H1 (cell line): Measurements from ENCODE around the gene AP4B1. TPM values are rescaled to one million over a fixed set of nuclear protein-coding genes. Genes with fewer than 3 reads are reported as not detected.

Experiments used
- BCL11A ChIP-seq, 2 experiments: IDR thresholded peaks; one replicate each; pipeline ENCODE4 v1.6.1; 2011; ENCODE audit warnings: low read depth in 2 of 2, low read length in 2 of 2, mild to moderate bottlenecking in 2 of 2
- BRCA1 ChIP-seq: IDR thresholded peaks from 2 replicates; pipeline ENCODE4 v1.6.1; 2012; ENCODE audit warnings: low read depth, low read length, improper control_type of control experiment
- CBX5 ChIP-seq: fragments of 300-800, 300-1000 bp; sonication (generic); IDR thresholded peaks from 2 replicates; pipeline ENCODE4 v1.7.1; 2016; ENCODE audit warnings: antibody characterized with exemption, low read length, low read depth
- CHD2 ChIP-seq: IDR thresholded peaks from 2 replicates; pipeline ENCODE4 v1.6.1; 2012; ENCODE audit warnings: low read length, improper control_type of control experiment
- CREB1 ChIP-seq: IDR thresholded peaks from 2 replicates; pipeline ENCODE4 v1.6.1; 2012; ENCODE audit warnings: inconsistent platforms
- CTBP2 ChIP-seq: IDR thresholded peaks from 2 replicates; pipeline ENCODE4 v1.7.0; 2011; ENCODE audit warnings: borderline replicate concordance, mild to moderate bottlenecking, moderate library complexity, mixed read lengths, low read length; ENCODE audit not compliant: insufficient read depth, insufficient read length
- GABPA ChIP-seq: IDR thresholded peaks from 2 replicates; pipeline ENCODE4 v1.6.1; 2011; ENCODE audit warnings: mild to moderate bottlenecking, low read length, moderate library complexity, borderline replicate concordance; ENCODE audit not compliant: insufficient read depth
- HDAC2 ChIP-seq, 2 experiments: fragments of 300-600 bp in 1 of 2; sonication (generic) in 1 of 2; IDR thresholded peaks; 2 replicates each; pipeline ENCODE4 v1.6.1; 2011 to 2012; ENCODE audit warnings: low read depth in 2 of 2, low read length in 2 of 2, mild to moderate bottlenecking in 2 of 2, moderate library complexity in 2 of 2, borderline replicate concordance in 1 of 2, inconsistent platforms in 1 of 2
- KDM1A ChIP-seq: fragments of 200-600, 300-600 bp; sonication (generic); IDR thresholded peaks from 2 replicates; pipeline ENCODE4 v1.7.1; 2016; ENCODE audit warnings: mild to moderate bottlenecking, low read length, borderline replicate concordance
- KDM4A ChIP-seq: IDR thresholded peaks from one replicate; pipeline ENCODE4 v1.7.1; 2012; ENCODE audit warnings: low read depth, mild to moderate bottlenecking, moderate library complexity, low read length, inconsistent platforms; ENCODE audit not compliant: severe bottlenecking
- KDM5A ChIP-seq: fragments of 200-600 bp; IDR thresholded peaks from 2 replicates; pipeline ENCODE4 v1.7.1; 2012; ENCODE audit warnings: mild to moderate bottlenecking, low read length, inconsistent platforms, mixed read lengths
- PHF8 ChIP-seq: fragments of 200-600 bp; sonication (generic); conservative IDR thresholded peaks from 2 replicates; pipeline ENCODE4 v1.7.1; 2012; ENCODE audit warnings: low read depth, mild to moderate bottlenecking, inconsistent platforms, low read length, moderate library complexity
- POLR2A ChIP-seq, 2 experiments: IDR thresholded peaks; 1 replicate in 1 of 2; 2 replicates in 1 of 2; pipeline ENCODE4 v1.6.1; 2011; ENCODE audit warnings: low read depth in 2 of 2, low read length in 2 of 2, mild to moderate bottlenecking in 2 of 2; ENCODE audit errors: control extremely low read depth in 1 of 2
- RAD21 ChIP-seq, 2 experiments: IDR thresholded peaks in 1 of 2; conservative IDR thresholded peaks in 1 of 2; 2 replicates each; pipeline ENCODE4 v1.6.1; 2011; ENCODE audit warnings: low read depth in 2 of 2, low read length in 2 of 2, improper control_type of control experiment in 1 of 2, inconsistent platforms in 1 of 2, mild to moderate bottlenecking in 1 of 2, moderate library complexity in 1 of 2
- SUZ12 ChIP-seq: fragments of 200-600 bp; sonication (generic); IDR thresholded peaks from 2 replicates; pipeline ENCODE4 v1.6.1; 2012; ENCODE audit warnings: mild to moderate bottlenecking, inconsistent platforms, low read length, moderate library complexity, mixed read lengths
- TAF1 ChIP-seq: IDR thresholded peaks from 2 replicates; pipeline ENCODE4 v1.6.1; 2011; ENCODE audit warnings: mild to moderate bottlenecking, low read depth, low read length
- YY1 ChIP-seq: IDR thresholded peaks from 2 replicates; pipeline ENCODE4 v1.6.1; 2011; ENCODE audit warnings: low read depth, mild to moderate bottlenecking, low read length
- polyA plus RNA-seq, 7 experiments: library from polyadenylated mRNA; depleted of rRNA in 3 of 7; stranded (reverse) in 5 of 7; unstranded in 2 of 7; fragments of >200 nt in 5 of 7; fragments of 200-250 nt in 2 of 7; gene quantifications; 1 replicate in 5 of 7; 2 replicates in 1 of 7; 4 replicates in 1 of 7; pipeline versions ENCODE4 v1.2.1 to v1.2.3, GENCODE V29; 2011 to 2013; ENCODE audit warnings: missing spikeins in 2 of 7, mixed read lengths in 2 of 7
- total RNA-seq: library from RNA; stranded (reverse); fragmentation: NEBNext Ultra II Directional; extraction: Animal tissue kit (Norgen Biotek cat#: 25700); gene quantifications from 2 replicates; pipeline ENCODE4 v1.2.1, GENCODE V29; 2021
- TF ChIP-seq, protein P1 (sequence below): IDR thresholded peaks from 2 replicates; pipeline ENCODE4 v1.6.1; 2011; ENCODE audit warnings: low read depth, mild to moderate bottlenecking, low read length; ENCODE audit not compliant: insufficient read depth

The AP4B1 gene
- total and polyA plus RNA-seq, 2 of the 8 experiments (the other 6 are each of a cell fraction or from before 2014, with no cell fraction given) = 8.9 to 9.0 TPM

DNA sequence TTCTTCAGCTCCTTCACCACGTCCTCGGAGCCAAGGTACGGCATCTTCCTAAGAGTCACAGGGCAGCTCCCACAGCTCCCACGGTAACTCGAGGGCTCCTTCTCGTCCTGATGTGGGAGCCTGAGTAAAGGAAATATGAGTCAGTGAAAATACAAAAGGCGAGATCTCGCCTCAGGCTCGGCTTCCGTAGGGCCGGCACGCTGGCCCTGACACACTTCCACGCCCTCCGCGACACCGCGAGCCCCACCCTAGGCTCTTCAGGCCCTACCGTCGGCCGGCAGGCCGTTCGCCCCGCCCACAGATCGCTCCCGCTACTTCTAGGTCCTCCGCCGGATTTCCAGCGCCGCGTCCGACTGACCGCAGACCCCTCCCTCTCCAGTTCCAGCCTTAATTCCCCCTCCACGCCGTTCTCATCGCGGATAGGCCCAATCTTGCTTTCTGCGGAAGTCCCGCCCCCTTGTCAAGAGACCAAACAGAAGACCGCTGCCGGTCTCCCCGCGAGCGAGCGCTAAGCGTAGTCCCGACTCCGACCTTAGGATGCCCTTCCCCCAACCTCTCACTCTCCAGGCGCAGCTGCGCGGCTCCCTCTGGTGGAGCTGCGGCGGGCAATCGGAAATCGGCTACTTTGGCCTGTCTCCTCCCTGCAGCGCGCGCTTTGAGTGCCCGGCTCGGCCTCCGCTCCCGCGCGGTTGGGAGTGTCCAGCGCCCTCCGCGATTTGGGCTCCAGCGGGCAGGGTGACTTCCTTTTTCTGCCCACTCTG lies at the start of gene AP4B1, which contains the start of gene DCLRE1B (continued):
- peak; percentile 11; the same call in 1 of the 2 replicates for TF ChIP-seq KDM1A
- TF ChIP-seq, protein P1, sequence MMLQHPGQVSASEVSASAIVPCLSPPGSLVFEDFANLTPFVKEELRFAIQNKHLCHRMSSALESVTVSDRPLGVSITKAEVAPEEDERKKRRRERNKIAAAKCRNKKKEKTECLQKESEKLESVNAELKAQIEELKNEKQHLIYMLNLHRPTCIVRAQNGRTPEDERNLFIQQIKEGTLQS = no peak
- no peak for TF ChIP-seq BCL11A (IDR thresholded peaks at IDR 0.05; ENCODE audit: low read depth in 2 of 2, low read length in 2 of 2)
- TF ChIP-seq SUZ12 = peak; percentile 41; the same call in 1 of the 2 replicates
- TF ChIP-seq RAD21 (IDR thresholded peaks at IDR 0.05 in 1 of 2, conservative IDR thresholded peaks at IDR 0.05 in 1 of 2; ENCODE audit: low read depth in 2 of 2, low read length in 2 of 2) = peak; percentile 45 to 55; a peak in 3 of 4 replicates
- peak in 1 of 2 experiments; percentile 31; a peak in 1 of 3 replicates for TF ChIP-seq POLR2A (IDR thresholded peaks at IDR 0.05; ENCODE audit: control extremely low read depth in 1 of 2, low read depth in 2 of 2, low read length in 2 of 2)
- peak; percentile 25; the same call in 1 of the 2 replicates for TF ChIP-seq KDM5A
- TF ChIP-seq GABPA = peak; percentile 53; the same call in 1 of the 2 replicates
- TF ChIP-seq PHF8 = peak; percentile 14; the same call in 1 of the 2 replicates
- TF ChIP-seq CHD2 = peak; percentile 84
- peak in 1 of 2 experiments; percentile 44; a peak in 2 of 4 replicates for TF ChIP-seq HDAC2 (IDR thresholded peaks at IDR 0.05; ENCODE audit: borderline replicate concordance in 1 of 2, low read depth in 2 of 2, low read length in 2 of 2)
- peak; percentile 83 for TF ChIP-seq YY1
- TF ChIP-seq BRCA1 = 0 out of 2 replicates have a peak, but pooled peaks have one; percentile 21
- TF ChIP-seq TAF1 = peak; percentile 44; the same call in 1 of the 2 replicates
- peak; percentile 29; the same call in 1 of the 2 replicates for TF ChIP-seq CREB1
- no peak for TF ChIP-seq CBX5
- TF ChIP-seq KDM4A = no peak
- peak; percentile 38 for TF ChIP-seq CTBP2
